GM12878 (cell line): ENCODE measurements around the gene NSFL1C. TPM values are rescaled to one million over a fixed set of nuclear protein-coding genes. Genes with fewer than 3 reads are reported as not detected.

Source experiments
- ATAC-seq: fragments of 200-7000 bp; cut with Tn5 transposase; 3 replicates; pipeline ENCODE4 v1.9.1; 2020; ENCODE audit warnings: mild to moderate bottlenecking, moderate library complexity
- BruUV-seq: library from RNA; stranded (reverse); fragments of 400-500 nt; replicated peaks from 2 replicates; lab custom pipeline; 2021; lab: Mats Ljungman, UMichigan
- CTCF ChIA-PET: fragments of 300-600 bp; sonication (Branson Sonifier 250); formaldehyde crosslinking; extraction: SDS; loops from one replicate; lab custom pipeline; 2021; ENCODE audit warnings: inconsistent platforms; lab: Yijun Ruan, JAX
- POLR2A ChIA-PET: fragments of 350-600 bp; formaldehyde crosslinking; extraction: SDS; loops from one replicate; lab custom pipeline; 2021; ENCODE audit warnings: inconsistent platforms; lab: Charles Lee
- RAD21 ChIA-PET: fragments of 300-600 bp; sonication (Branson Sonifier 250); formaldehyde crosslinking; loops from one replicate; lab custom pipeline; 2023; ENCODE audit warnings: antibody characterized with exemption; ENCODE audit not compliant: unreplicated experiment; lab: Charles Lee
- SMC1A ChIA-PET: fragments of 300-600 bp; sonication (Branson Sonifier 250); formaldehyde crosslinking; loops from one replicate; lab custom pipeline; 2023; ENCODE audit not compliant: unreplicated experiment, uncharacterized antibody; lab: Charles Lee
- DNase-seq: peaks from one replicate; pipeline ENCODE4 v3.0.0-alpha.2; 2011; ENCODE audit warnings: low read depth, low spot score
- FAIRE-seq: peaks from 3 replicates; lab custom pipeline; 2011; peaks lifted over from hg19 to GRCh38; lab: Jason Lieb, UNC
- H2AFZ ChIP-seq: 2 replicates; pipeline ENCODE4 v1.6.0; 2011; ENCODE audit warnings: low read depth, low read length, control low read depth; ENCODE audit not compliant: control insufficient read depth
- H3K27ac ChIP-seq: 2 replicates; pipeline ENCODE4 v1.5.1; 2011; ENCODE audit warnings: control low read depth; ENCODE audit not compliant: control insufficient read depth, insufficient read depth
- H3K27me3 ChIP-seq, 2 experiments: replicated peaks in 1 of 2; 2 replicates each; pipeline versions ENCODE4 v1.6.0 to v1.6.1; 2011; ENCODE audit warnings: low read length in 1 of 2; ENCODE audit not compliant: control insufficient read depth in 2 of 2, insufficient read depth in 2 of 2
- H3K36me3 ChIP-seq, 2 experiments: 2 replicates each; pipeline ENCODE4 v1.5.1; 2011; ENCODE audit warnings: low read length in 1 of 2; ENCODE audit not compliant: control insufficient read depth in 2 of 2, insufficient read depth in 2 of 2
- H3K4me1 ChIP-seq: 2 replicates; pipeline ENCODE4 v1.6.1; 2011; ENCODE audit warnings: mild to moderate bottlenecking, low read length, moderate library complexity, mixed read lengths; ENCODE audit not compliant: control insufficient read depth, insufficient read depth
- H3K4me2 ChIP-seq: 2 replicates; pipeline ENCODE4 v1.6.0; 2011; ENCODE audit warnings: control low read depth; ENCODE audit not compliant: control insufficient read depth, insufficient read depth
- H3K4me3 ChIP-seq: fragments of 200-600 bp; sonication (generic); 2 replicates; pipeline ENCODE4 v1.5.1; 2016
- H3K79me2 ChIP-seq: 2 replicates; pipeline ENCODE4 v1.6.0; 2011; ENCODE audit warnings: low read length; ENCODE audit not compliant: control insufficient read depth, insufficient read depth
- H3K9ac ChIP-seq: 2 replicates; pipeline ENCODE4 v1.8.0; 2011; ENCODE audit warnings: low read length, control low read depth, mixed read lengths; ENCODE audit not compliant: control insufficient read depth, insufficient read depth
- H3K9me3 ChIP-seq: replicated peaks from 3 replicates; pipeline ENCODE4 v1.5.1; 2011; ENCODE audit warnings: mild to moderate bottlenecking, low read length; ENCODE audit not compliant: control insufficient read depth, insufficient read depth
- H4K20me1 ChIP-seq: 2 replicates; pipeline ENCODE4 v1.6.0; 2011; ENCODE audit not compliant: control insufficient read depth, insufficient read depth
- ASH2L ChIP-seq: fragments of 300-600, 200-600 bp; sonication (generic); IDR thresholded peaks from 2 replicates; pipeline ENCODE4 v1.6.1; 2017; ENCODE audit warnings: low read depth, mild to moderate bottlenecking, borderline replicate concordance
- CBX5 ChIP-seq: sonication (generic); IDR thresholded peaks from 2 replicates; pipeline ENCODE4 v1.6.1; 2016; ENCODE audit warnings: low read depth, moderate library complexity, mild to moderate bottlenecking, inconsistent platforms
- CHD2 ChIP-seq: IDR thresholded peaks from 2 replicates; pipeline ENCODE4 v1.6.1; 2011; ENCODE audit warnings: low read depth, low read length, improper control_type of control experiment, borderline replicate concordance
- HCFC1 ChIP-seq: fragments of 150-350 bp; IDR thresholded peaks from 2 replicates; pipeline ENCODE4 v1.6.1; 2014; ENCODE audit warnings: low read length
- IRF4 ChIP-seq: IDR thresholded peaks from 2 replicates; pipeline ENCODE4 v1.6.1; 2011; ENCODE audit warnings: low read depth, low read length
- KDM1A ChIP-seq: fragments of 200-600 bp; sonication (generic); IDR thresholded peaks from 2 replicates; pipeline ENCODE4 v1.6.1; 2016; ENCODE audit warnings: borderline replicate concordance
- MEF2B ChIP-seq: fragments of 450-650 bp; IDR thresholded peaks from 2 replicates; pipeline ENCODE4 v1.6.1; 2018; ENCODE audit warnings: mild to moderate bottlenecking, moderate library complexity; ENCODE audit not compliant: partially characterized antibody, poor library complexity, severe bottlenecking
- MTA2 ChIP-seq: fragments of 450-650 bp; IDR thresholded peaks from 2 replicates; pipeline ENCODE4 v1.6.1; 2016; ENCODE audit warnings: low read depth, mild to moderate bottlenecking, moderate library complexity
- RELA ChIP-seq: fragments of 450-650 bp; IDR thresholded peaks from 2 replicates; pipeline ENCODE4 v1.8.0; 2014; ENCODE audit warnings: borderline replicate concordance; ENCODE audit not compliant: partially characterized antibody
- STAT3 ChIP-seq: IDR thresholded peaks from 2 replicates; pipeline ENCODE4 v1.6.1; 2011; ENCODE audit warnings: low read depth, low read length, improper control_type of control experiment
- TARDBP ChIP-seq: IDR thresholded peaks from 2 replicates; pipeline ENCODE4 v1.6.1; 2016; ENCODE audit warnings: borderline replicate concordance
- WRNIP1 ChIP-seq: IDR thresholded peaks from 2 replicates; pipeline ENCODE4 v1.6.1; 2011; ENCODE audit warnings: low read depth, low read length, improper control_type of control experiment, borderline replicate concordance
- WGBS: methylation state at CpG from one replicate; pipeline ENCODE4 v1.1.6; 2016; ENCODE audit warnings: low lambda C conversion rate; ENCODE audit not compliant: insufficient replicate concordance, insufficient coverage; ENCODE audit errors: missing lambda C conversion rate; 5-methylcytosine and 5-hydroxymethylcytosine counted together
- in situ Hi-C: fragments of 300-500 bp; cut with MboI; formaldehyde crosslinking; loops from 9 replicates; pipeline ENCODE4 v1.14.3; 2018; ENCODE audit warnings: mixed read lengths
- intact Hi-C: fragments of 100-400 bp; cut with micrococcal nuclease; formaldehyde crosslinking; loops from one replicate; pipeline ENCODE4 v1.14.2; 2022; ENCODE audit not compliant: unreplicated experiment
- polyA plus RNA-seq, 11 experiments: library from polyadenylated mRNA; depleted of rRNA in 4 of 11; unstranded in 6 of 11; stranded (reverse) in 5 of 11; fragments of >200 nt; fragmentation: Nextera tagmentation in 4 of 11; fragmentation: Illumina TruSeq in 1 of 11; extraction: Ambion mirVana in 4 of 11; extraction: Trizol in 1 of 11; gene quantifications; 1 replicate in 1 of 11; 2 replicates in 10 of 11; pipeline versions ENCODE4 v1.2.1 to v1.2.3, GENCODE V29; 2011 to 2016; ENCODE audit warnings: inconsistent platforms in 2 of 11, missing spikeins in 2 of 11, low read depth in 1 of 11
- total RNA-seq, 4 experiments: library from RNA; depleted of rRNA in 3 of 4; stranded (reverse); fragments of >200 nt in 3 of 4; fragmentation: Illumina TruSeq in 1 of 4; extraction: Trizol in 1 of 4; gene quantifications; 2 replicates each; pipeline versions ENCODE4 v1.2.1 to v1.2.3, GENCODE V29; 2013 to 2021
- TF ChIP-seq, protein P1 (sequence below): IDR thresholded peaks from 2 replicates; pipeline ENCODE4 v1.6.1; 2012; ENCODE audit warnings: low read depth, low read length, improper control_type of control experiment
- TF ChIP-seq, protein P2 (sequence below): fragments of 450-650 bp; IDR thresholded peaks from 2 replicates; pipeline ENCODE4 v1.6.1; 2016; ENCODE audit warnings: mild to moderate bottlenecking
- TF ChIP-seq, protein P3 (sequence below): IDR thresholded peaks from 2 replicates; pipeline ENCODE4 v1.6.1; 2011; ENCODE audit warnings: low read depth, mild to moderate bottlenecking, low read length, moderate library complexity, borderline replicate concordance; ENCODE audit errors: extremely low read depth
- TF ChIP-seq, protein P4 (sequence below): fragments of 150-350 bp; IDR thresholded peaks from 2 replicates; pipeline ENCODE4 v1.6.1; 2014; ENCODE audit warnings: mild to moderate bottlenecking, low read depth, low read length

Gene NSFL1C
- total and polyA plus RNA-seq, 10 of the 15 experiments (the other 5 are each of a cell fraction or from before 2014, with no cell fraction given): 21.5 to 100 (median 38.1) TPM

DNA sequence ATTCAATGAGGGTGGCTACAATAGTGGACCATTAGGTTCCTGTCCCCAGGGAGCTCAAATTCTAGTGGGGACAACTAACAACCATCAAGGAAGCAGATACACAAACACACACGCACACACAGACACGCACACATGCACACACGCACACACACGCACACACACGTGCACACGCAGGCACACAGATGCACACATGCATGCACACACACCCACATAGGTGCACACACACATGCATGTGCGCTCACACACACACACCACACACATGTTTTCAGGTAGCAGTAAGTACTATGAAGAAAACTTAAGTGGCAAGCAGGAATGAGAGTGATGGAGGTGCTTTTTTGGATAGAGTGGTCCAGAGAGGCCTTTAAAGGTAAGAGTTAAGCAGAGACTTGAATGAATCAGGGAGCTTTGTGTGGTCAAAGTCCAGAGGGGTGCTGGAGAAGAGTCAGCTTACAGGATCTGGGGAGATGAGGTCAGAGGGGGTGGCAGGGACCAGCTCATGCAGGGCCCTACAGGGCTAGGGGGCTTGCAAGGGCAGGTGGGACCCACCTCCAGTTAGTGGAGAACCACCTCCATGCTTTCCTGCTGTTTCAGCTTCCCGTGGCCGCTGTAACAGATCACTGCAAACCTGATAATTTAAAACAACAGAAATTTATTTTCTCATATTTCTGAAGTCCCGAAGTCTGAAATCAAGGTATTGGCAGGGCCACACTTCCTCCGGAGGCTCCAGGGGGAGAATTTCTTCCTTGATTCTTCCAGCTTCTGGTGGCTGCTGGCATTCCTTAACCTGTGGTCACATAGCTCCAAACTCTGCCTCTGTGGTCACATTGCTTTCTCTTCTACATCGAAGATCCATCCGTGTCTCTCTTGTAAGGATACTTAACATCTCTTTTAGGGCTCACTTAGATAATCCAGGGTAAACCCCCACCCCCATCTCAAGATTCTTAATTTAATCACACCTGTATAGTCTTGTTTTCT, 6.9 kb upstream of the NSFL1C start:
- ATAC-seq (no peak), FAIRE-seq (no peak), DNase-seq (no peak)
- Histone ChIP-seq H4K20me1 (no peaks in the 10 kb centered on the region), H3K27me3 (no peaks in the 10 kb centered on the region; a peak in 2 of 4 replicates), H3K9me3 (no peaks in the 10 kb centered on the region), H3K4me3 (no peak overlapping the region), H3K4me1 (peaks cover 3% of the 10 kb centered on the region; the same call in 1 of the 2 replicates), H2AFZ (peak overlapping the region; percentile 5; the same call in 1 of the 2 replicates), H3K9ac (no peak overlapping the region), H3K4me2 (no peak overlapping the region), H3K27ac (no peak overlapping the region), H3K36me3 (no peaks in the 10 kb centered on the region), H3K79me2 (no peaks in the 10 kb centered on the region)
- intact Hi-C loops (no loop called here), in situ Hi-C loops (no loop called here)
- ChIA-PET POLR2A (no interaction called here), SMC1A (interaction anchor here (3.7 kb wide), 1 partner anchor 30 kb away, joined by 21 read pairs; no protein-coding TSS in a partner anchor), CTCF (interaction anchor here (0.8 to 4.1 kb wide), 5 partner anchors 14 to 303 kb away, joined by 3 to 29 read pairs (median 4); no protein-coding TSS in a partner anchor), RAD21 (interaction anchor here (2.8 kb wide), 1 partner anchor 30 kb away, joined by 23 read pairs; no protein-coding TSS in a partner anchor)
- no TSS peak for BruUV-seq
- WGBS: 61% methylated on average over 13 of the region's 13 CpGs
- TF ChIP-seq MTA2: no peak
- no peak for TF ChIP-seq STAT3
- TF ChIP-seq CBX5: no peak
- TF ChIP-seq, protein P1, sequence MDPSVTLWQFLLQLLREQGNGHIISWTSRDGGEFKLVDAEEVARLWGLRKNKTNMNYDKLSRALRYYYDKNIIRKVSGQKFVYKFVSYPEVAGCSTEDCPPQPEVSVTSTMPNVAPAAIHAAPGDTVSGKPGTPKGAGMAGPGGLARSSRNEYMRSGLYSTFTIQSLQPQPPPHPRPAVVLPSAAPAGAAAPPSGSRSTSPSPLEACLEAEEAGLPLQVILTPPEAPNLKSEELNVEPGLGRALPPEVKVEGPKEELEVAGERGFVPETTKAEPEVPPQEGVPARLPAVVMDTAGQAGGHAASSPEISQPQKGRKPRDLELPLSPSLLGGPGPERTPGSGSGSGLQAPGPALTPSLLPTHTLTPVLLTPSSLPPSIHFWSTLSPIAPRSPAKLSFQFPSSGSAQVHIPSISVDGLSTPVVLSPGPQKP: no peak
- TF ChIP-seq CHD2: no peak
- no peak for TF ChIP-seq IRF4
- TF ChIP-seq HCFC1: no peak
- TF ChIP-seq, protein P2, sequence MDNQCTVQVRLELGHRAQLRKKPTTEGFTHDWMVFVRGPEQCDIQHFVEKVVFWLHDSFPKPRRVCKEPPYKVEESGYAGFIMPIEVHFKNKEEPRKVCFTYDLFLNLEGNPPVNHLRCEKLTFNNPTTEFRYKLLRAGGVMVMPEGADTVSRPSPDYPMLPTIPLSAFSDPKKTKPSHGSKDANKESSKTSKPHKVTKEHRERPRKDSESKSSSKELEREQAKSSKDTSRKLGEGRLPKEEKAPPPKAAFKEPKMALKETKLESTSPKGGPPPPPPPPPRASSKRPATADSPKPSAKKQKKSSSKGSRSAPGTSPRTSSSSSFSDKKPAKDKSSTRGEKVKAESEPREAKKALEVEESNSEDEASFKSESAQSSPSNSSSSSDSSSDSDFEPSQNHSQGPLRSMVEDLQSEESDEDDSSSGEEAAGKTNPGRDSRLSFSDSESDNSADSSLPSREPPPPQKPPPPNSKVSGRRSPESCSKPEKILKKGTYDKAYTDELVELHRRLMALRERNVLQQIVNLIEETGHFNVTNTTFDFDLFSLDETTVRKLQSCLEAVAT: no peak
- TF ChIP-seq ASH2L: no peak
- TF ChIP-seq WRNIP1: no peak
- no peak for TF ChIP-seq RELA
- TF ChIP-seq KDM1A: no peak
- no peak for TF ChIP-seq TARDBP
- TF ChIP-seq MEF2B: no peak
- TF ChIP-seq, protein P3, sequence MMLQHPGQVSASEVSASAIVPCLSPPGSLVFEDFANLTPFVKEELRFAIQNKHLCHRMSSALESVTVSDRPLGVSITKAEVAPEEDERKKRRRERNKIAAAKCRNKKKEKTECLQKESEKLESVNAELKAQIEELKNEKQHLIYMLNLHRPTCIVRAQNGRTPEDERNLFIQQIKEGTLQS: no peak
- TF ChIP-seq, protein P4, sequence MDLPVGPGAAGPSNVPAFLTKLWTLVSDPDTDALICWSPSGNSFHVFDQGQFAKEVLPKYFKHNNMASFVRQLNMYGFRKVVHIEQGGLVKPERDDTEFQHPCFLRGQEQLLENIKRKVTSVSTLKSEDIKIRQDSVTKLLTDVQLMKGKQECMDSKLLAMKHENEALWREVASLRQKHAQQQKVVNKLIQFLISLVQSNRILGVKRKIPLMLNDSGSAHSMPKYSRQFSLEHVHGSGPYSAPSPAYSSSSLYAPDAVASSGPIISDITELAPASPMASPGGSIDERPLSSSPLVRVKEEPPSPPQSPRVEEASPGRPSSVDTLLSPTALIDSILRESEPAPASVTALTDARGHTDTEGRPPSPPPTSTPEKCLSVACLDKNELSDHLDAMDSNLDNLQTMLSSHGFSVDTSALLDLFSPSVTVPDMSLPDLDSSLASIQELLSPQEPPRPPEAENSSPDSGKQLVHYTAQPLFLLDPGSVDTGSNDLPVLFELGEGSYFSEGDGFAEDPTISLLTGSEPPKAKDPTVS: no peak
